Activated gamma-delta T cell (primary cell): ENCODE results near the gene FLII.
"Not testable (repeated sequence)": the region's sequence is repeated elsewhere in the genome, so short reads cannot be mapped to it uniquely, and the experiment has no call there.

Experiments used
- DNase-seq: peaks from one replicate; lab custom pipeline; 2025; lab: John Stamatoyannopoulos, UW
- total RNA-seq, 2 donors: gene quantifications; one replicate each; lab custom pipeline; 2026; lab: John Stamatoyannopoulos, UW

Gene FLII
- total RNA-seq, result 282 to 299 reads per million in 2 donors

DNA sequence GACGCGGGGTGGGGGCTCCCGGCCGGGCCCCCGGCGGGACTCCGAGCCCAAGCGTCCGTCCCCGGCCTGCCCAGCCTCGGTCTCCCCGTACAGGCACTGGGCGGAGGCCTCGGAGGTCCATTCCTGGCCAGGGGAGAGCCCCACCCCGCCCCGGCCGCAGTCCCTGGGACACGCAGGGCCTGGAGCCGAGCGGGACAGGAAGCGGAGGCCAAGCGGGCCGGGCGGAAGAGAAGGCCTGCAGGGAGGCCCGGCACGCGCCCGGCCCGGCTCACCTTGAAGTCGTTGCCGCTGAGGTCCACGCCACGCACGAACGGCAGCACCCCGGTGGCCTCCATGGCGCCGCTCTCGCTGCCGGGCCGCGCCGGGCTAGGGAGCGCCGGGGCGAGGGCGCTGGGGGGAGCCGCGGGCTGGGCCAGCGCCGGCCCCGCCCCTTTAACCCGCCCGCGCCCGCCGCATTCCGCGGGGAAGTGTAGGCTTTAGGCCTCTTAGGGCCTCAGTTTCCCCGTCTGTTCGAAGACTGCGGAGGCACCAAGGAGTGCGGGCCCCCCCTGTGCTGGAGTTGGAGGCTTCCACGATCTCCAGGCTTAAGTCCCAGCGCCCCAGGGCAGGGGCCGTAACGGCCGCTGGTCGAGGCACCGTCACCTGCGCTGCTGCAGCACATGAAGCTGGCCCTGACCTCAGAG lies at the start of gene FLII:
Gene FLII (minus strand): TSS at position 383 of the 683 bp plus-strand sequence. CDS start 48 bp downstream, at position 335.
- peak; percentile 43 for DNase-seq

- not testable (repeated sequence) for DNase-seq
Observed at GRCh38 chr17:18303206-18303605, 44.7 kb upstream of the FLII start.

DNA sequence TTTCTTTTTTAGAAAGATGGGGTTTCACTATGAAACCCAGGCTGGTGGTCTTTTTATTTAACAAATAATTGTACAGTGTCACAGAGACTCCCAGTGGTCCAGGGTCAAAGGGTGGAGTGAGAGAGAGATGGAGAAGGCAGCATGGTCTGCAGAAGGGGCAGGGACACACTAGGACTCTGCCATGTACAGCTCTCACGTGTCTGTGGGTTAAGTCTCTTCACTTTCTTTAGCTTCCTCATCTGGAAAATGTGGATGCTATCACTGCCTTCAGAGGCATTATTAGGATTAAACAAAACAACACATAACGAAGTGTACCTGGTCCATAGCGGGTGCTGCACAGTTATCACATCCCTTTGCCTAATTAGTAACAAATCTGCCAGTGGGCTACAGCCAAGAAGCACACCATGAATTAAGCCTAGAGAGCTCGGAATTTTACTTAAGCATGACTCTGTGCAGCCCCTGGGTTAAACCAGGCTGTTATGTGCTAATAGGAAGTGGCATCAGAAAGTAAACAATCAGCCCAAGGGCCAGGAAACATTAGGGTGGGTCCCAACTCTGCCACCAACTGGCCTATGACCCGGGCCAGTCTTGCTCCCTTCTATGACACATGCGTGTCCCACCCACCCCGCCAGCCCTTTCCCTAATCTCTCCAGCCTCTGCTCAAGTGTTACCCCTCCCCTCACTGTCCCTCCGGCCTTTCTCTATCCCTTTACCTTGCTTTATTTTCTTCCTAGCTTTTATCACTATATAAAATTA lies 42.4 kb upstream of the FLII start:
- no peak for DNase-seq

GRCh38 chr17:18298061-18298460 lies 39.5 kb upstream of the FLII start:
- DNase-seq, result not testable (repeated sequence)

DNA sequence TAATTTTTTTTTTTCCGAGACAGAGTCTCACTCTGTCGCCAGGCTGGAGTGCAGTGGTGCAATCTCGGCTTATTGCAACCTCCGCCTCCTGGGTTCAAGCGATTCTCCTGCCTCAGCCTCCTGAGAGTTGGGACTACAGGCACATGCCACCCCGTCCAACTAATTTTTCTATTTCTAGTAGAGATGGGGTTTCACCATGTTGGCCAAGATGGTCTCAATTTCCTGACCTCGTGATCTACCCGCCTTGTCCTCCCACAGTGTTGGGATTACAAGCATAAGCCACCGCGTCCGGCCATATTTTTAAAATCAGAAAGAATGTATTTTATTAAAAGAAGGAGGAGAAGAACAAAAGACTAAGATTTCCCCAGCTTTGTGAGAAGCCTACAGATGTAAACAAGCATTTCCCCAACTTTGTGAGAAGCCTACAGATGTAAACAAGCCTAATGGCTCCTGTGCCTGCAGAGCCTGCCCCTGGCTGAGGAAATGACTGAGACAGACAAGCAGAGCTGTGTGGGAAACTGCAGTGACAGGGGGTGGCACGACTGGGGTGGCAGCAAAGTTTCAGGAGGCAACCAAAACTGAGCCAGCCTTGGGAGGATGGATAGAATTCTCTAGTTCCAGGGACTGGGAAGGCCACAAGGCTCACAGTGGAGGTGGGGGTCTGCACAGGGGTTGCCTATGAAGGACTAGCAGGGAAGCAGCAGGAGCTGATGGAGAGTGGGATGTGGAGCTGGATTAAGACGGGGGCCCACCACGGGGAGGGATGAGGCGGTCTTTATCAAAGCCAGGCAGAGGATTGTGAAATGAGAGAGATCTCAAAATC lies 33.4 kb upstream of the FLII start:
- no peak for DNase-seq

- no peak for DNase-seq
Observed at GRCh38 chr17:18285296-18285695, 26.8 kb upstream of the FLII start.

DNA sequence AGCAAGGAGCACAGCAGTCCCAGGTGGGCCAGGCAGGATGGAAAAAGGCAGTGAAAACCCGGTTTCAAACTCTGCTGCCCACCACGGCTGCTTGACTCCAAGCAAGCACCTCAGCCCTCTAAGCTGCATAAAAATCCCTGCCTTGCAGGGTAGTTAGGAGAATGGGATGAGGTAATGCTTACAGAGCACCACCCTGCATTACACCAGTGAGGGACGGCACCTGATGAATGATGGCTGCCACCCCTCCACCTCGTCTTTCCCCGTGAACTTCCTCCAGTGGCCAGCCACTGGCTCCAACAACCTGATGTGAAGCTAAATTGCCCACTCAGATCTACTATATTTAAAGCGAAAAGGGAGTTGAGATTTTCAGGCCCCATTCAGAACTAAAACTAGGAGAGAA lies 23.2 kb upstream of the FLII start:
- no peak for DNase-seq

- no peak for DNase-seq
Observed at GRCh38 chr17:18280766-18281371, 22.3 kb upstream of the FLII start.

DNA sequence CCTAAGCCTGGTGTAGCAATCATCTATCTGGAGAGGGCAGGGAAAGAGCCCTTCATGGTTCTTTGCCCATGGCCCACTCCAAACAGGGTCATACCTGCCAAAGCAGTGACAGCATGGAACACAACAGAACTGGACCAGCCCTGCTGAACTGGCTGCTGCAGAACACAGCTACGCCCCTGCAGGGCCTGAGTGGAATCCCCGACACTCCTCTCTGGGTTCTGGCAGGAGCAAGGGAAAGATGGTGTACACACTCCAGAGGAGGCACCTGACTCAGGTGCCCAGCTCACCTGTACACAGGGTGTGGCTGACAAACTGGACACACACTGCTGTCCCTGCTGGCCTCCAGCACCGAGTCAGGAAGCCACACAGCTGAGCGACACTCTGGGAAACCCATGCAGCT lies 21.7 kb upstream of the FLII start:
- no peak for DNase-seq

GRCh38 chr17:18278867-18279266 lies 20.3 kb upstream of the FLII start:
- no peak for DNase-seq

DNA sequence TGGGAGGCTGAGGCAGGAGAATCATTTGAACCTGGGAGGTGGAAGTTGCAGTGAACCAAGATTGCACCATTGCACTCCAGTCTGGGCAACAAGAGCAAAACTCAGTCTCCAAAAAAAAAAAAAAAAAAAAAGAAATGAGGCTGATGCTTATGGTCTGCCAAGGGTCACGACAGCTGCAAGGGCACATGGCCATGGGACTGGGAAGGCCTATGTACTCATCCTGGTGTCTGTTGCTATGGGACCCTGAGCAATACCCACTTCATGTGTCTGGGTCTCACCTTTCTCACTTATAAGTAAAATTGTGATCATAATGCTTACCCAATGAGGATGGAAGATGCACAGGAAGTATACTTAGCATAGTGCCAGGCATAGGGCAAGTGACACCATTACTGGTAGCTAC lies 18.5 kb upstream of the FLII start:
- no peak for DNase-seq

- DNase-seq, result no peak
Observed at GRCh38 chr17:18270046-18270931, 11.8 kb upstream of the FLII start.

- no peak for DNase-seq
Observed at GRCh38 chr17:18267927-18268711, 9.6 kb upstream of the FLII start.

DNA sequence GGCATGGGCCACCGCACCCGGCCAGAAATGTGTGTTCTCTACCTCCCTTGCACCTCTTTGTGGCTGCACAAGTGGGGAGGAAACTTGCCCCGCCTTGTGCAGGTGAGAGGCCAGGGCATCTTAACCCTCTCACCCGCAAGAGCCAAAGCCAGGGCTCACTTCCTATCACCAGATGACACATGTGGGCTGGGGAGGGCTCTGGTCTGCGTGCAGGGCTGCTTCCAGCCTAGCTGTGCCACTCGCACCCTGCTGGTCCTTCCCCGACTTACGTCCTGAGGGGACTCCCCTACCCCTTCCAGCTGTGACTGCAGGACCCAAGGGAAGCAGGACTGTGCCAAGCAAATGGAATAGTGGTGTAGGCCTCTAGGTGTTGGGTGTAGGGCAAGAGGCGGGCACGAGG lies 8.8 kb upstream of the FLII start:
- no peak for DNase-seq

DNA sequence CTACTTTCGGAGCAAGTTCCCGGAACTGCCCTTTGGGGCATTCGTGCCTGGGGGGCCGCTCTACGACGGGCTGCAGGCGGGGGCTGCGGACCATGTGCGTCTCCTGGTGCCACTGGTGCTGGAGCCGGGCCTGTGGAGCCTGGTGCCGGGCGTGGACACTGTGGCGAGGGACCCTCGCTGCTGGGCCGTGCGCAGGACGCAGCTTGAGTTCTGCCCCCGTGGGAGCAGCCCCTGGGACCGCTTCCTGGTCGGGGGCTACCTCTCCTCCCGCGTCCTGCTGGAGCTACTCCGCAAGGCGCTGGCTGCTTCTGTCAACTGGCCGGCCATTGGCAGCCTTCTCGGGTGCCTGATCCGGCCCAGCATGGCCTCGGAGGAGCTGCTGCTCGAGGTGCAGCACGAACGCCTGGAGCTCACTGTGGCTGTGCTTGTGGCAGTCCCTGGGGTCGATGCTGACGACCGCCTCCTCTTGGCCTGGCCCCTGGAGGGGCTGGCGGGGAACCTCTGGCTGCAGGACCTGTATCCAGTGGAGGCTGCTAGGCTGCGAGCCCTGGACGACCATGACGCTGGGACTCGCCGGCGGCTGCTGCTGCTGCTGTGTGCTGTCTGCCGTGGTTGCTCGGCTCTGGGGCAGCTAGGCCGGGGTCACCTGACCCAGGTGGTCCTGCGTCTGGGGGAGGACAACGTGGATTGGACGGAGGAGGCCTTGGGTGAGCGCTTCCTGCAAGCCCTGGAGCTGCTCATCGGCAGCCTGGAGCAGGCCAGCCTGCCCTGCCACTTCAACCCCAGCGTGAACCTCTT lies 5.5 kb upstream of the FLII start:
- DNase-seq, result no peak

- DNase-seq, result no peak
Observed at GRCh38 chr17:18262641-18263040, 4.1 kb upstream of the FLII start.

DNA sequence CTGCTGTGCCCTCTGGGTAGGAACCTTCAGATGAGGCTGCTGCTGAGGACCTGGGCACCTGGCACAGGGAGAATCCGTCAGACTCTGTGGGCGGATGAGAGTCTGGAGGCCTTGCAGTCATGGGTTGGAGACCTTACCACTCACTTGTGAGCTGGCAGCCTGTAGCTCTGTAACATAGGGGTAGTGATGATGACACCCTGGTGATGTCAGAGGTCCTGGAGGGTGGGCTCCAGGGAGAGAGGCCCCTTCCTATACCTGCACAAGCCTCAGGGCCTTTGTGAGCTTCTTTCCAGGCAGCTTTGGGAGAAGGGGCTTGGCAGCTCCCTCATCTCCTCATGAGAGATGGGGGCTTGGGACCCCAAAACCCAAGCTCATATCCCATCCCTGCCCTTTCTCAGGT lies 3.6 kb upstream of the FLII start:
- no peak for DNase-seq

DNA sequence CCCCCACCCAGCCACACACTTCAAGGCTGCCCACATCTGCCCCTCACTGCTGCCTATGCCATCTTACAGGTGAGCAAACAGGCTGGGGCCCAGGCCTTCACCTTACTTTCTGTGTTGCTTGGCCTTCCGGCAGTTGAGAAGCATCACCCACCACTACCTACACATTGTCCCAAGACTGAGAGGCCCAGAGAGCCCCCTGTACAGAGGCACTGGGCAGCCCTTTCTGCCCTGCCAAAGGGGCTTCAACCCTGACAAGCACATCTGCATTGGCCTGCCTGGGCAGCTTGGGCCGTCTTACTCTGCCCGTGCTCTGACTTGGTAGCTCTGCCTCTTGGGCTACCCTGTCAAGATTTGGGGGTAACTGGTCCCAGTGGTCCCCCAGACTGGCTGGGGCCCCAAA lies 3.1 kb upstream of the FLII start:
- no peak for DNase-seq

DNA sequence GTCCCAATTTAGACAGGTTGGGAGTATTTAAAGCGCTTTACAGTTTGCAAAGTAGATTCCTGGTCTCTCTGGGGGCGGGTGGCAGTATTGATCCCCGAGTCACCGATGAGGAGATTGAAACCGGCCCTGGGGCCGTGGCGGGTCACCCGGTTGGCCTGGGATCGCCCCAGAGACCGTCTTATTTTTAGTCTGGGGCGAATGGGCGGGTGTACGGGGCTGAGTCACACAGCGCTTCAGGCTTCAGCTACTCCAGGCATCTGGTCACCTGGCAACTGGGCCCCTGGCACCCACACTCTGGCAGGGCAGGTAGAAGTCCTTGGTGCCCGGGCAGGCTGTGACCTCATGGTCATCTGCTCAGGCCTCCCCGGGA lies 2.6 kb upstream of the FLII start:
- DNase-seq, result no peak
